DMS114 treated with DMSO at 0.1 percent for 48 hours (cell line): ENCODE data around the gene CDC42SE2.

Experiments used
- DNase-seq: peaks from one replicate; lab custom pipeline; 2025; ENCODE audit not compliant: unreplicated experiment; lab: John Stamatoyannopoulos, UW

Gene CDC42SE2

DNA sequence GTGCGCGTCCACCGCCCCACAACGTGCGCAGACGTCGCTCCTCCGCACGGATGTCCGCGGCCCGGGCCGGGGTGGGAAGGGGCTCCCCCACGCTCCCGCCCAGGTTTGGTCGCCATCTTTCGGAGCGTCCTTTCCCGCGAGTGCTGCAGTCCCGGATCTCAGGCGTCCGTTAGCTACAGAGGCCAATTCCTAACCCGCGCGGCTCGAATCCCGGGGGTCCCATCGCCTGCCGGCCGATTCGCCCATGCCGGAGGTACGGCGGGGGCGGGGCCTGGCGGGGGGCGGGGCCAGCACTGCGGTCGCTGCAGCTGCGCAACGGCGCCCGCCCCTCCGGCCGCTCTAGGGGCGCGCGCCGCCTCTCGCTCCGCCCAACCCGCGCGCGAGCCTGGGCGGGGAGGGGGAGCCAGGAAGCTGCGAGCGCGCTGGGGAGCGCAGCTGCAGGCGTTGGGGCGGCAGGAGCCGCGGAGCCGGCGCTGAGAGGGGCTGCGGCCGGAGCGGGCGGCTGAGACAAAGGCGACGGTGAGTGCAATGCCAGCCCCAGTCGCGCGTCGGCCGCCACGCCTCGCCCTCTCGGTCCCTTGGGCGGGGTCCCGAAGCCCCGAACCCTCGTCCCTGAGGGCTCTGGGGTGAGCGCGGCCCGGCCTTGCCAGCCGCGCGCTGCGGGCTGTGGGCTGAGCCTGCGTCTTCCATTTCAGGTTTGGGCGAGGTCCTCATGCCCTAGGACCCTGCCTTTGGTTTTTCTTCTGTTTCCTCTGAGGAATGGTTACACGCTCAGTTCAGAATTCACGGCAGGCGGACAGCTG is at the start of gene CDC42SE2:
TSS of gene CDC42SE2 (plus strand) at position 406 of the 803 bp plus-strand sequence. CDS start 95,441 bp downstream, outside the sequence.
- peak; percentile 72 for DNase-seq

DNA sequence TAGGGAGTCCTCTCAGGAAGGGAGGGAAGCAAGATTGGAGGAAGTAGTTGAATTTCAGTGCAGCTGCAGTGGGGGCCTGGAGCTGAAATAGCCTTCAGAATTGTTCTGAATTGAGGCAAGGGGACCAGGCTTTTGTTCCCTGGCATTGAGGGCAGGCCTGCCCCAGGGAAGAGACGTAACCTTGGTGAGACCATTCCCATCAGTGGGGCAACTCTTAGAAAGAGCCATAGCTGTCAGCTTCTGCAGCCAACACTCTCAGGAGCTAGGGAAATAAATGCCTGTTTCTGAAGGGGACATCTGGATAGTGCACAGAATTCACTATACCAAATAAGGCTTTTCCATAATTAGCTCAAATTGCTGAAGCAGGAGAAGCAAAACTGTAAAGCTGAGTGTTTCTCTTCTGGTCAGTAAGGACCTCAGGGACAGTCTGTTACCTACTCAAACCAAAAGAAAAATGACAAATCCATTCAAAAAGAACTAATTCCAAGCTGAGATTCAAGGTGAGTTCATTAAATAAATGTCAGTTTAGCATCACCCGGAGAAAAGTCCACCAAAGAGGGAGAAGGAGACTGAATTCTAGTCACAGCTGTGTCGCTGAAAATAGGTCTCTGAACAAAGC is 49.1 kb upstream of the CDC42SE2 start:
- DNase-seq: no peak

GRCh38 chr5:131217791-131218190 is 46.1 kb upstream of the CDC42SE2 start:
- DNase-seq: no peak

GRCh38 chr5:131218392-131218791 is 45.5 kb upstream of the CDC42SE2 start:
- DNase-seq: no peak

DNA sequence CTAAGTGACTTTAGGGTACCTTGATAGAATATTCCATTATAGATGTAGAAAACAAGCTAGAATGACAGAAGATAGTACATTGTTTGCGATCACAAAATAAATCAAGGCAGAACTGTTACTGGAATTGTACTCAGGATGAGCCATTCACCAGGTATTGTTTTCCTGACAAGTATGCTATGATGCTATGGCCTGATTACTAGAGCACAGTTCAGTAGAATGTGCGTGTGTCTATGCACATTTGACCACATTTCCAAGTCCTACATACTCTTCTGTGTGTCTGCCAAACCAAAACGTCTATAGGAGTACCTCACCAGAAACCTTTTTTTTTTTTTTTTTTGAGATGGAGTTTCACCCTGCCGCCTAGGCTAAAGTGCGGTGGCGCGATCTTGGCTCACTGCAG is 43.3 kb upstream of the CDC42SE2 start:
- DNase-seq: no peak

GRCh38 chr5:131221008-131221703 is 42.7 kb upstream of the CDC42SE2 start:
- DNase-seq: no peak

- DNase-seq: no peak
Measured at GRCh38 chr5:131221888-131222287, 42.0 kb upstream of the CDC42SE2 start.

GRCh38 chr5:131222731-131223130 is 41.1 kb upstream of the CDC42SE2 start:
- DNase-seq: no peak

GRCh38 chr5:131223751-131224386 is 40.0 kb upstream of the CDC42SE2 start:
- no peak for DNase-seq

GRCh38 chr5:131224387-131225201 is 39.3 kb upstream of the CDC42SE2 start:
- no peak for DNase-seq

DNA sequence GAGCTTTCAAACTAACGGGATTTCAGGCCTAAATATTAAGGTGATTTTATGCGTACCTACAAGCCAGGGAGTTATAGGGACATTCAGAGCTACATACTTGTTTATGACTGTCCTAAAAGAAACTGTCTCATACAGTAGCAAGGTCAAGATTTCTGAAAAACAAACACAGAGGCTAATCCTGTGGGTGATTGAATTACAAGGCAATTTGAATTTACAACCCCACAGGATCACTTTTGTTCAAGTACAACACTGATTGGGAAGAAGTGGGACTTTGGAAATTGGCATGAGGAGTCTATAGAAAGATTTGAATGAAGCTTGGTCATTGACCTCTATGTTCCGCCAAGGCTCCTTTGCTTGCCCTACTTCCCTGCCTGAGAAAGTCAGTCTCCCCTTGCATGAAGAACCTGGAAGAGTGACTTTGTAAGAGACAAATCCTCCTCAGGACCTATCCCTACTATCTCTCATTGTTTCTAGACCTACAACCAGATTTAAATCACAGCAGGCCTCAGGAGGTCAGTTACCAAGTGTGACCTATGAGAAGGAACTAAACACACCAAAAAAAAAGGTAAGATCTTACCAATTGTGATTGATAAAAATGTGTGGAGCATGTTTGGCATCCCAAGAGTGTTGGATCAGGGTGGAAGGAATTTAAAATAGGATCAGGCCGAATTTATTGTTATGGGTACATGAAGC is 38.4 kb upstream of the CDC42SE2 start:
- no peak for DNase-seq

GRCh38 chr5:131226899-131227298 is 37.0 kb upstream of the CDC42SE2 start:
- no peak for DNase-seq

DNA sequence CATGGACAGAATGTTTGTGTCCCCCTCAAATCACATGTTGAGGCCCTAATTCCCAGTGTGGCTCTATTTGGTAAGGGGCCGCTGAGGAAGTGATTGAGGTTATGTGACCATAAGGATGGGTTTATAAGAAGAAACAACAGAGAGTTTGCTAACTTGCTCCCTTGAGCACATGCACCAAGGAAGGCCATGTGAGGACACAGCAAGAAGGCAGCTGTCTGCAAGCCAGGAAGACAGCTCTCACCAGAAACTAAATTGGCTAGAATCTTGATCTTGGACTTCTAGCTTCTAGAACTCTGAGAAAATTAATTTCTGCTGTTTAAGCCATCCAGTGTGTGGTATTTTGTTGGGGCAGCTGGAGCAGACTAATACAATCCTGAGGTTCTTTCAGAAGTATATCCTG is 35.2 kb upstream of the CDC42SE2 start:
- no peak for DNase-seq

DNA sequence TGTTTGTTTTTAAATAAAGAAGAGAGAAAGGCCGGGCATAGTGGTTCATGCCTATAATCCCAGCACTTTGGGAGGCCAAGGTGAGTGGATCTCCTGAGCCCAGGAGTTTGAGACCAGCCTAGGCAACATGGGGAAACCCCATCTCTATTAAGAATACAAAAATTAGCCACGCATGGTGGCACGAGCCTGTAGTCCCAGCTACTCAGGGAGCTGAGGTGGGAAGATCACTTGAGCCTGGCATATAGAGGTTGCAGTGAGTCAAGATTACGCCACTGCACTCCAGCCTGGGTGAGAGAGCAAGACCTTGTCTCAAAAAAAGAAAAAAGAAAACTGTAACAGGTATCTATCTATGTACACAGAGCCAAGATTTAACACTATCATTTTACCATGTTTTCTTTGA is 34.2 kb upstream of the CDC42SE2 start:
- no peak for DNase-seq

DNA sequence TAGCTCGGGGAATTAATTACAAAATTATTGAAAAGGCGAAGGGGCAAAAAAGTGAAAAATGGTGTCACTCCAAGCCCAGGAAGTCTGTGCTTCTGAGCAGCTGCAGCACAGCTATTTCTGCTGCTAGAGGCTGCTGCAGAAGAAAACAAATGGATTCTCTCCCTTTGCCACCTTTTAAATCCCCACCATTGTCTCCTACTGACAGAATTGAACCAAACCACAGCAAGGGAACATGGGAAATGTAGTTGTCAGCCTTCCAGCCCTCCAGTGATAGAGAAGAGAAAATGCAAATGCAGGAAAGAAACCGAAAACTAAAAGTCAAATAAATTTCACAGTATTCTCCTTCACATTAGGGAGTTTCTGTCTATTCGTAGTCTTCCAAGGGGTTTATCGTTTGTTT is 33.4 kb upstream of the CDC42SE2 start:
- peak; percentile 5 for DNase-seq

GRCh38 chr5:131239686-131240085 is 24.2 kb upstream of the CDC42SE2 start:
- DNase-seq: no peak

GRCh38 chr5:131242728-131243255 is 21.1 kb upstream of the CDC42SE2 start:
- DNase-seq: no peak

DNA sequence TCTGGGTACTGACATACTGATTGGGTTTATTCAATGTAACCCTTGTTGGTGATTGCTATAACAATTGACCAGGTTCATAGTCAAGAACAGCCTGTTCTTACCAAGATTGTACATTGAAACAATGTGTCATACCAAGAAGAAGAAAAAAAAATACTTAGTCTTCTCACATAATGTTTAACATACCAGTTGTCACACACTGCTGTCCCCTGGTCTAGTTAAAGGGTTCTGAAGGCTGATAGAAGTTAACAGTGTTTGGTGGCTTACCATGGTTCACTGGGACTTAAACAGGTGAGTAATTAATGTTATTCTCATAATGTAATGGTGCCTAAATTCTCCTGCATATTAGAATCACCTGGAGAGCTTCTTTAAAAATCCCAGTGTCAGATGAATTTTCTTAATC is 18.5 kb upstream of the CDC42SE2 start:
- no peak for DNase-seq

DNA sequence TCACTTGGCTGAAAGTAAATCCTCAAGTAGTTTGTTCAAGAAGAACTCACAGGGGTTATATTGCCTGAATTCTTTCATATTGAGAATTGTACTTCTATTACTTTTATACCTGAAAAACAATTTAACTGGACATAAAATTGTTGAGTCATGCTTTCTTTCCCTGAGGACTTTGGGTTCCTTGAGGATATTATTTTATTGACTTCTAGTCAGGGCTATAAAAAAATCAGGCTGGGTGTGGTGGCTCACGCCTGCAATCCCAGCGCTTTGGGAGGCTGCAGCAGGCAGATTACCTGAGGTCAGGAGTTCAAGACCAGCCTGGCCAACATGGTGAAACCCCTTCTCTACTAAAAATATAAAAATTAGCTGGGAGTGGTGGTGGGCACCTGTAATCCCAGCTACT is 17.9 kb upstream of the CDC42SE2 start:
- no peak for DNase-seq

DNA sequence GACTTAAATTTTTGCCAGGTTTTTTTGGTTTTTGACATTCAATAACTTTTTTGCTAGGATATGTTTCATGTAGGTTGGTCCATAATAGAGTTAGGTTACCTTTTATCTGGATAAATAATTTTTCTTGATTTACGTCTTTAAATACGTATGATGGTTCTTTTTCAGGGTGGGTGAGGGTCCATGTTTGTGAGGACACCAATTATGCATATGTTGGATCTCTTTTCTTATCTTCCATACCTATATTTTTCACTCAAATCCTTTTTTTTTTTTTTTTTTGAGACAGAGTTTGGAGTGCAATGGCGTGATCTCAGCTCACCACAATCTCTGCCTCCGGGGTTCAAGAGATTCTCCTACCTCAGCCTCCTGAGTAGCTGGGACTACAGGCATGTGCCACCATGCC is 17.3 kb upstream of the CDC42SE2 start:
- no peak for DNase-seq
